Measurements from ENCODE around the gene JAKMIP2.

GRCh38 chr5:147708708-147709107 is 73.8 kb downstream of the JAKMIP2 start:
- TF ChIP-seq, protein P1, sequence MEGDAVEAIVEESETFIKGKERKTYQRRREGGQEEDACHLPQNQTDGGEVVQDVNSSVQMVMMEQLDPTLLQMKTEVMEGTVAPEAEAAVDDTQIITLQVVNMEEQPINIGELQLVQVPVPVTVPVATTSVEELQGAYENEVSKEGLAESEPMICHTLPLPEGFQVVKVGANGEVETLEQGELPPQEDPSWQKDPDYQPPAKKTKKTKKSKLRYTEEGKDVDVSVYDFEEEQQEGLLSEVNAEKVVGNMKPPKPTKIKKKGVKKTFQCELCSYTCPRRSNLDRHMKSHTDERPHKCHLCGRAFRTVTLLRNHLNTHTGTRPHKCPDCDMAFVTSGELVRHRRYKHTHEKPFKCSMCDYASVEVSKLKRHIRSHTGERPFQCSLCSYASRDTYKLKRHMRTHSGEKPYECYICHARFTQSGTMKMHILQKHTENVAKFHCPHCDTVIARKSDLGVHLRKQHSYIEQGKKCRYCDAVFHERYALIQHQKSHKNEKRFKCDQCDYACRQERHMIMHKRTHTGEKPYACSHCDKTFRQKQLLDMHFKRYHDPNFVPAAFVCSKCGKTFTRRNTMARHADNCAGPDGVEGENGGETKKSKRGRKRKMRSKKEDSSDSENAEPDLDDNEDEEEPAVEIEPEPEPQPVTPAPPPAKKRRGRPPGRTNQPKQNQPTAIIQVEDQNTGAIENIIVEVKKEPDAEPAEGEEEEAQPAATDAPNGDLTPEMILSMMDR (conservative IDR thresholded peaks at IDR 0.05 in 1 of 2, IDR thresholded peaks at IDR 0.05 in 1 of 2; ENCODE audit: extremely low read depth in 1 of 2, insufficient read depth in 1 of 2, low read depth in 1 of 2, low read length in 2 of 2) = no peak
- no peak for TF ChIP-seq EZH2 (IDR thresholded peaks at IDR 0.05; ENCODE audit: borderline replicate concordance, low read length)

All from mammary epithelial cell (primary cell).